ENCODE results near the gene HNRNPA0. TPM values are rescaled to one million over a fixed set of nuclear protein-coding genes. Genes with fewer than 3 reads are reported as not detected.

Gene HNRNPA0
- total and polyA plus RNA-seq, 9 of the 15 experiments (the other 6 are each of a cell fraction or from before 2014, with no cell fraction given) = 5.0 to 33.3 (median 10.7) TPM

DNA sequence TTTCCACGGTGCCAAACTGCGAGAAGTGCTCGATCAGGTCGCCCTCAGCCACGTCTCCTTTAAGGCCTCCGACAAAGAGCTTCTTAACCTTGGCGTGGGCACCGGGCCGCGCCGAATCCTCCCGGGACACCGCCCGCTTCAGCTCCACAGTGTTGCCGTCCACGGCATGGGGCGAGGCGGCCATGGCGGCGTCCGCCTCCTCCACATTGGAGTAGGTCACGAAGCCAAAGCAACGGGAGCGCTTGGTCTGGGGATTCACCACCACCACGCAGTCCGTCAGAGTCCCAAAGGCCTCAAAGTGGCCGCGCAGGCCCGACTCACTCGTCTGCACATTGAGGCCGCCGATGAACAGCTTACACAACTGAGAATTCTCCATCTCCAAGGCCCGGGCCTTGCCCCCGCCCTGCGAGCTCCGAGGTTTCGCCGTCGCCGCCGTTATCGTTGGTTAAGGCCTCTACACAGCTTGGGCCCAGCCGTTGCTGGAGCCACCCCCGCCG is 424 bp downstream of the HNRNPA0 start (continued):
- TF ChIP-seq, protein P1, sequence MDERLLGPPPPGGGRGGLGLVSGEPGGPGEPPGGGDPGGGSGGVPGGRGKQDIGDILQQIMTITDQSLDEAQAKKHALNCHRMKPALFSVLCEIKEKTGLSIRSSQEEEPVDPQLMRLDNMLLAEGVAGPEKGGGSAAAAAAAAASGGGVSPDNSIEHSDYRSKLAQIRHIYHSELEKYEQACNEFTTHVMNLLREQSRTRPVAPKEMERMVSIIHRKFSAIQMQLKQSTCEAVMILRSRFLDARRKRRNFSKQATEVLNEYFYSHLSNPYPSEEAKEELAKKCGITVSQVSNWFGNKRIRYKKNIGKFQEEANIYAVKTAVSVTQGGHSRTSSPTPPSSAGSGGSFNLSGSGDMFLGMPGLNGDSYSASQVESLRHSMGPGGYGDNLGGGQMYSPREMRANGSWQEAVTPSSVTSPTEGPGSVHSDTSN (CRISPR knock-in tag; IDR thresholded peaks at IDR 0.05; ENCODE audit: low read depth) = peak; percentile 1; the same call in 1 of the 2 replicates
- TF ChIP-seq, protein P1 (tag; conservative IDR thresholded peaks at IDR 0.05; ENCODE audit: low read depth) = no peak
- TF ChIP-seq, protein P2, sequence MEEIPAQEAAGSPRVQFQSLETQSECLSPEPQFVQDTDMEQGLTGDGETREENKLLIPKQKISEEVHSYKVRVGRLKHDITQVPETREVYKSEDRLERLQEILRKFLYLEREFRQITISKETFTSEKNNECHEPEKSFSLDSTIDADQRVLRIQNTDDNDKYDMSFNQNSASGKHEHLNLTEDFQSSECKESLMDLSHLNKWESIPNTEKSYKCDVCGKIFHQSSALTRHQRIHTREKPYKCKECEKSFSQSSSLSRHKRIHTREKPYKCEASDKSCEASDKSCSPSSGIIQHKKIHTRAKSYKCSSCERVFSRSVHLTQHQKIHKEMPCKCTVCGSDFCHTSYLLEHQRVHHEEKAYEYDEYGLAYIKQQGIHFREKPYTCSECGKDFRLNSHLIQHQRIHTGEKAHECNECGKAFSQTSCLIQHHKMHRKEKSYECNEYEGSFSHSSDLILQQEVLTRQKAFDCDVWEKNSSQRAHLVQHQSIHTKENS (CRISPR knock-in tag; IDR thresholded peaks at IDR 0.05) = no peak
- TF ChIP-seq ZNF133 (CRISPR knock-in tag; IDR thresholded peaks at IDR 0.05) = no peak
- no peak for TF ChIP-seq ZNF12 (CRISPR knock-in tag; IDR thresholded peaks at IDR 0.05)
- no peak for TF ChIP-seq ZNF431 (CRISPR knock-in tag; IDR thresholded peaks at IDR 0.05)
- TF ChIP-seq ZFP1 (CRISPR knock-in tag; IDR thresholded peaks at IDR 0.05) = no peak
- no peak for TF ChIP-seq ZNF197 (CRISPR knock-in tag; IDR thresholded peaks at IDR 0.05; ENCODE audit: low read depth)
- 0 out of 4 replicates have a peak, but pooled peaks of 1 of the 2 experiments have one; percentile 18 for TF ChIP-seq SIN3A (IDR thresholded peaks at IDR 0.05; ENCODE audit: borderline replicate concordance in 2 of 2, control insufficient read depth in 1 of 2, low read depth in 2 of 2, low read length in 2 of 2)
- TF ChIP-seq, protein P3, sequence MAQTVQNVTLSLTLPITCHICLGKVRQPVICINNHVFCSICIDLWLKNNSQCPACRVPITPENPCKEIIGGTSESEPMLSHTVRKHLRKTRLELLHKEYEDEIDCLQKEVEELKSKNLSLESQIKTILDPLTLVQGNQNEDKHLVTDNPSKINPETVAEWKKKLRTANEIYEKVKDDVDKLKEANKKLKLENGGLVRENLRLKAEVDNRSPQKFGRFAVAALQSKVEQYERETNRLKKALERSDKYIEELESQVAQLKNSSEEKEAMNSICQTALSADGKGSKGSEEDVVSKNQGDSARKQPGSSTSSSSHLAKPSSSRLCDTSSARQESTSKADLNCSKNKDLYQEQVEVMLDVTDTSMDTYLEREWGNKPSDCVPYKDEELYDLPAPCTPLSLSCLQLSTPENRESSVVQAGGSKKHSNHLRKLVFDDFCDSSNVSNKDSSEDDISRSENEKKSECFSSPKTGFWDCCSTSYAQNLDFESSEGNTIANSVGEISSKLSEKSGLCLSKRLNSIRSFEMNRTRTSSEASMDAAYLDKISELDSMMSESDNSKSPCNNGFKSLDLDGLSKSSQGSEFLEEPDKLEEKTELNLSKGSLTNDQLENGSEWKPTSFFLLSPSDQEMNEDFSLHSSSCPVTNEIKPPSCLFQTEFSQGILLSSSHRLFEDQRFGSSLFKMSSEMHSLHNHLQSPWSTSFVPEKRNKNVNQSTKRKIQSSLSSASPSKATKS (CRISPR knock-in tag; IDR thresholded peaks at IDR 0.05) = no peak
- TF ChIP-seq PHB (CRISPR knock-in tag; IDR thresholded peaks at IDR 0.05) = no peak
- TF ChIP-seq CBFB (CRISPR knock-in tag; IDR thresholded peaks at IDR 0.05) = no peak
- peak; percentile 24 for TF ChIP-seq FIP1L1 (IDR thresholded peaks at IDR 0.05; ENCODE audit: low read depth, low read length, poor library complexity, severe bottlenecking)
- TF ChIP-seq PTBP1 (IDR thresholded peaks at IDR 0.05; ENCODE audit: low read depth, low read length) = no peak
- TF ChIP-seq U2AF1 (optimal IDR thresholded peaks at IDR 0.05; ENCODE audit: low read depth, low read length) = no peak
- no peak for TF ChIP-seq SRSF9 (IDR thresholded peaks at IDR 0.05; ENCODE audit: borderline replicate concordance, low read depth, low read length)
- no peak for TF ChIP-seq KLF16 (IDR thresholded peaks at IDR 0.05)
- no peak for TF ChIP-seq ZNF224 (CRISPR knock-in tag; IDR thresholded peaks at IDR 0.05)
- TF ChIP-seq ZEB2 (IDR thresholded peaks at IDR 0.05) = no peak
- no peak for TF ChIP-seq PPARD (CRISPR knock-in tag; IDR thresholded peaks at IDR 0.05)
- TF ChIP-seq, protein P4, sequence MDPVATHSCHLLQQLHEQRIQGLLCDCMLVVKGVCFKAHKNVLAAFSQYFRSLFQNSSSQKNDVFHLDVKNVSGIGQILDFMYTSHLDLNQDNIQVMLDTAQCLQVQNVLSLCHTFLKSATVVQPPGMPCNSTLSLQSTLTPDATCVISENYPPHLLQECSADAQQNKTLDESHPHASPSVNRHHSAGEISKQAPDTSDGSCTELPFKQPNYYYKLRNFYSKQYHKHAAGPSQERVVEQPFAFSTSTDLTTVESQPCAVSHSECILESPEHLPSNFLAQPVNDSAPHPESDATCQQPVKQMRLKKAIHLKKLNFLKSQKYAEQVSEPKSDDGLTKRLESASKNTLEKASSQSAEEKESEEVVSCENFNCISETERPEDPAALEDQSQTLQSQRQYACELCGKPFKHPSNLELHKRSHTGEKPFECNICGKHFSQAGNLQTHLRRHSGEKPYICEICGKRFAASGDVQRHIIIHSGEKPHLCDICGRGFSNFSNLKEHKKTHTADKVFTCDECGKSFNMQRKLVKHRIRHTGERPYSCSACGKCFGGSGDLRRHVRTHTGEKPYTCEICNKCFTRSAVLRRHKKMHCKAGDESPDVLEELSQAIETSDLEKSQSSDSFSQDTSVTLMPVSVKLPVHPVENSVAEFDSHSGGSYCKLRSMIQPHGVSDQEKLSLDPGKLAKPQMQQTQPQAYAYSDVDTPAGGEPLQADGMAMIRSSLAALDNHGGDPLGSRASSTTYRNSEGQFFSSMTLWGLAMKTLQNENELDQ (CRISPR knock-in tag; IDR thresholded peaks at IDR 0.05; ENCODE audit: borderline replicate concordance) = no peak

Data from K562 (cell line).